Activated CD4-positive, alpha-beta T cell treated with anti-CD3 and anti-CD28 coated beads, Interleukin-2, amount 10 ng/mL, durations not matched to agents 24 days and 14 days (primary cell): Measurements from ENCODE around the gene CTDP1. TPM values are rescaled to one million over a fixed set of nuclear protein-coding genes. Genes with fewer than 3 reads are reported as not detected.

Experiments used
- DNase-seq: peaks from one replicate; pipeline ENCODE4 v3.0.0; 2022
- H3K27ac Mint-ChIP-seq: one replicate; pipeline ENCODE4 v1.8.0; 2022; ENCODE audit warnings: mild to moderate bottlenecking, mixed read lengths
- H3K27me3 Mint-ChIP-seq: one replicate; pipeline ENCODE4 v1.8.0; 2022; ENCODE audit warnings: mixed read lengths
- H3K36me3 Mint-ChIP-seq: one replicate; pipeline ENCODE4 v1.8.0; 2022; ENCODE audit warnings: low read depth, mild to moderate bottlenecking, mixed read lengths
- H3K4me1 Mint-ChIP-seq: one replicate; pipeline ENCODE4 v1.8.0; 2021; ENCODE audit warnings: mixed read lengths
- H3K4me3 Mint-ChIP-seq: one replicate; pipeline ENCODE4 v1.8.0; 2022; ENCODE audit warnings: mild to moderate bottlenecking, moderate library complexity, mixed read lengths
- H3K9me3 Mint-ChIP-seq: one replicate; pipeline ENCODE4 v1.8.0; 2021; ENCODE audit warnings: mixed read lengths
- intact Hi-C: fragments of 100-400 bp; cut with micrococcal nuclease; formaldehyde crosslinking; loops from one replicate; pipeline ENCODE4 v1.15.1; 2023
- total RNA-seq: library from RNA; stranded (reverse); gene quantifications from 2 replicates; pipeline ENCODE4 v1.2.3, GENCODE V29; 2022

Gene CTDP1
- total RNA-seq, 1 donor from 2014 or later: 45.5 TPM

DNA sequence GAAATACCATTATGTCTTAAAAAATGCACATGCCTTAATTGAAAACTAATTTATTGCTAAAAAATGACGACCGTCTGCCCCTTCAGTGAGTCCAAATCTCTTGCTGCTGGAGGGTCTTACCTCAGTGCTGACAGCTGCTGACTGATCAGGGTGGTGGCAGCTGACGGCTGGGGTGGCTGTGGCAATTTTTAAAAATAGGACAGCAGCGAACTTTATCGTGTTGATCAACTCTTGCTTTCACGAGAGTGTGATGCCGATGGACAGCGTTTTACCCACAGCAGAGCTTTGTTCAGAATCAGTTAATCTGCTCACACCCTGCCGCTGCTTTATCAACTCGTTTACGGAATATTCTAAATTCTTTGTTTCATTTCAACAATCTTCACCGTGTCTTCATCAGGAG lies 21.2 kb upstream of the CTDP1 start:
- Mint-ChIP-seq H3K27me3 (peaks cover 18% of the 10 kb centered on the region), H3K9me3 (no peaks in the 10 kb centered on the region), H3K4me1 (no peaks in the 10 kb centered on the region), H3K36me3 (no peaks in the 10 kb centered on the region), H3K27ac (no peak overlapping the region), H3K4me3 (no peak overlapping the region)
- no peak for DNase-seq
- intact Hi-C loops: no loop called here

GRCh38 chr18:79659733-79660132 lies 19.9 kb upstream of the CTDP1 start:
- Mint-ChIP-seq H3K27me3 (peaks cover 14% of the 10 kb centered on the region), H3K9me3 (no peaks in the 10 kb centered on the region), H3K27ac (no peak overlapping the region), H3K36me3 (no peaks in the 10 kb centered on the region), H3K4me3 (no peak overlapping the region), H3K4me1 (no peaks in the 10 kb centered on the region)
- intact Hi-C loops: no loop called here
- DNase-seq: no peak

DNA sequence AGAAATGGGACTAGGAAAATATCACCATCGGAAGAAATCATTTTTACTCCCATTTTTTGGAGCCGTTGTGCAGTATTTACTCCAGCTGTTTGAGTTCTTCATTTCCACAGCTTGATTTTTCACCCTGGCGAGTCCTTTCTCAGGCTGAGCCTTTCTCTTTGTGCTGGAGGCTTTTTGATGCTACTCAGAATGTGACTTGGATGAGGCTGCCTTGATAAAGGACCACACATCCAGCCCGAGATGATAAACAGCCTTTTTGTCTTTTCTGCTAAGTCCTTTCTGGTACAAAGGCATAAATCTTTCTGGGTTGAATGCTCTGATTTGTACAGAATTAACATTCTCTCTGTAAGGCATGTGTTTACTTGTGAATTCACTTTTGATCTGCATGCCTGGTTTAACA lies 17.6 kb upstream of the CTDP1 start:
- intact Hi-C loops: no loop called here
- Mint-ChIP-seq H3K4me1 (no peaks in the 10 kb centered on the region), H3K27me3 (peaks cover 16% of the 10 kb centered on the region), H3K9me3 (no peaks in the 10 kb centered on the region), H3K36me3 (no peaks in the 10 kb centered on the region), H3K27ac (no peak overlapping the region), H3K4me3 (no peak overlapping the region)
- no peak for DNase-seq

DNA sequence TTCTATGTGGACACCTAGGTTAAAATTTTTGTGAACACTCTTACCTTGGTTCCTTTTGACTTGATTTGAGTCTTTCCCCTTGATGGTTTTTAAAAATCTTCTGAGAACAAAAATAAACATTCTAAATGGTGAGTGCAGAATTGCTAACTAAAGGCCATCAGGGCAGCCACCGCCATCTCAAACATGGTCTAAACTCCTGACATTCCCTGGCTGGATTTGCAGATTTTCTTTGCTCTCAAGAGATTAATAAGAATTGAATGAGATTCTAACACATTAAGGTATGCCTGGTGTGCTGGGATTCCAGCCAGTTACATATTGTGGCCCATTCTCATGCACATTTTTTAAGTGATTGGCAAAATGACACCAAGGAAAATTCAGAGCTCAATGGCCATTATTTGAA lies 17.2 kb upstream of the CTDP1 start:
- no peak overlapping the region for H3K27ac Mint-ChIP-seq
- no peak overlapping the region for H3K4me3 Mint-ChIP-seq
- H3K27me3 Mint-ChIP-seq: peaks cover 19% of the 10 kb centered on the region
- intact Hi-C loops: no loop called here
- no peaks in the 10 kb centered on the region for H3K9me3 Mint-ChIP-seq
- H3K36me3 Mint-ChIP-seq: no peaks in the 10 kb centered on the region
- DNase-seq: no peak
- H3K4me1 Mint-ChIP-seq: no peaks in the 10 kb centered on the region

GRCh38 chr18:79664525-79665125 lies 15.0 kb upstream of the CTDP1 start:
- H3K27me3 Mint-ChIP-seq: peaks cover 19% of the 10 kb centered on the region
- H3K4me3 Mint-ChIP-seq: no peak overlapping the region
- no peak for DNase-seq
- no peaks in the 10 kb centered on the region for H3K9me3 Mint-ChIP-seq
- intact Hi-C loops: no loop called here
- H3K36me3 Mint-ChIP-seq: no peaks in the 10 kb centered on the region
- no peak overlapping the region for H3K27ac Mint-ChIP-seq
- no peaks in the 10 kb centered on the region for H3K4me1 Mint-ChIP-seq

GRCh38 chr18:79668203-79668602 lies 11.4 kb upstream of the CTDP1 start:
- no peak for DNase-seq
- H3K9me3 Mint-ChIP-seq: no peaks in the 10 kb centered on the region
- H3K4me1 Mint-ChIP-seq: peaks cover 2% of the 10 kb centered on the region
- no peaks in the 10 kb centered on the region for H3K36me3 Mint-ChIP-seq
- H3K4me3 Mint-ChIP-seq: no peak overlapping the region
- peaks cover 9% of the 10 kb centered on the region for H3K27me3 Mint-ChIP-seq
- no peak overlapping the region for H3K27ac Mint-ChIP-seq
- intact Hi-C loops: no loop called here

GRCh38 chr18:79672490-79673276 lies 6.9 kb upstream of the CTDP1 start:
- H3K27ac Mint-ChIP-seq: no peak overlapping the region
- intact Hi-C loops: no loop called here
- no peak for DNase-seq
- peaks cover 21% of the 10 kb centered on the region for H3K36me3 Mint-ChIP-seq
- no peak overlapping the region for H3K4me3 Mint-ChIP-seq
- H3K4me1 Mint-ChIP-seq: peaks cover 13% of the 10 kb centered on the region
- H3K9me3 Mint-ChIP-seq: no peaks in the 10 kb centered on the region
- no peaks in the 10 kb centered on the region for H3K27me3 Mint-ChIP-seq

DNA sequence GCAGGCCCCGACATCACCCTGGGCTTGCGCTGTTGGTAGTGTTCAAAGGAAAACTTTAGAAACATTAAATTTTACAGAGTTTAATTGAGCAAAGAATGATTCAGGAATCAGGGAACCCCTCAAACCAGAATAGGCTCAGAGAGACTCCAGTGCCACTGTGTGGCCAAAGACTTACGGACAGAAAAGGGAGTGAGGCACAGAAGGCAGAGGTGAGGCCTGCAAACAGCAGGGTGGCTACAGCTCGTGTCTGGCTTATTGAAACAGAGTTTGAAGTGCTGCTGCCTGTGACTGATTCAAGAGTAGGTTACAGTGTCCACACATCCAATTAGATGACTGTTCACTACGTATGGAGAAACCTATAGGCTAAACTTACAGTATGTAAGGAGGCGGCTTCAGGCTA lies 2.4 kb upstream of the CTDP1 start:
- intact Hi-C loops: loop anchor here (5.0 kb wide), 1 partner anchor 275 kb away; the partner anchor contains the start of gene SLC66A2
- peaks cover 28% of the 10 kb centered on the region for H3K36me3 Mint-ChIP-seq
- H3K27me3 Mint-ChIP-seq: peaks cover 4% of the 10 kb centered on the region
- H3K4me3 Mint-ChIP-seq: no peak overlapping the region
- no peaks in the 10 kb centered on the region for H3K9me3 Mint-ChIP-seq
- no peak overlapping the region for H3K27ac Mint-ChIP-seq
- DNase-seq: no peak
- peaks cover 36% of the 10 kb centered on the region for H3K4me1 Mint-ChIP-seq

- peaks cover 32% of the 10 kb centered on the region for H3K36me3 Mint-ChIP-seq
Measured at GRCh38 chr18:79677840-79678239, 1.8 kb upstream of the CTDP1 start.

GRCh38 chr18:79678665-79679551 lies 695 bp upstream of the CTDP1 start:
- peak; percentile 99 for DNase-seq
- no peaks in the 10 kb centered on the region for H3K9me3 Mint-ChIP-seq
- H3K27ac Mint-ChIP-seq: peak overlapping the region; percentile 99
- peaks cover 52% of the 10 kb centered on the region for H3K4me1 Mint-ChIP-seq
- H3K27me3 Mint-ChIP-seq: peaks cover 4% of the 10 kb centered on the region
- peaks cover 32% of the 10 kb centered on the region for H3K36me3 Mint-ChIP-seq
- intact Hi-C loops: loop anchor here (1.0 to 5.0 kb wide), 6 partner anchors 156 to 430 kb away; partner anchors contain the start of genes ADNP2, NFATC1, RBFA and SLC66A2
- H3K4me3 Mint-ChIP-seq: peak overlapping the region; percentile 93

More at GRCh38 chr18:79677840-79678239, 1.8 kb upstream of the CTDP1 start:
- Mint-ChIP-seq H3K27ac (no peak overlapping the region), H3K9me3 (no peaks in the 10 kb centered on the region), H3K4me1 (peaks cover 41% of the 10 kb centered on the region), H3K27me3 (peaks cover 4% of the 10 kb centered on the region), H3K4me3 (peak overlapping the region; percentile 93)
- intact Hi-C loops: loop anchor here (5.0 kb wide), 1 partner anchor 274 kb away; the partner anchor contains the start of gene SLC66A2
- no peak for DNase-seq

GRCh38 chr18:79680100-79680879 lies 687 bp downstream of the CTDP1 start:
- peak overlapping the region; percentile 93 for H3K27ac Mint-ChIP-seq
- peaks cover 37% of the 10 kb centered on the region for H3K36me3 Mint-ChIP-seq
- peak; percentile 88 for DNase-seq
- H3K4me1 Mint-ChIP-seq: peaks cover 65% of the 10 kb centered on the region
- peak overlapping the region; percentile 93 for H3K4me3 Mint-ChIP-seq
- H3K27me3 Mint-ChIP-seq: peaks cover 4% of the 10 kb centered on the region
- intact Hi-C loops: no loop called here
- H3K9me3 Mint-ChIP-seq: no peaks in the 10 kb centered on the region

DNA sequence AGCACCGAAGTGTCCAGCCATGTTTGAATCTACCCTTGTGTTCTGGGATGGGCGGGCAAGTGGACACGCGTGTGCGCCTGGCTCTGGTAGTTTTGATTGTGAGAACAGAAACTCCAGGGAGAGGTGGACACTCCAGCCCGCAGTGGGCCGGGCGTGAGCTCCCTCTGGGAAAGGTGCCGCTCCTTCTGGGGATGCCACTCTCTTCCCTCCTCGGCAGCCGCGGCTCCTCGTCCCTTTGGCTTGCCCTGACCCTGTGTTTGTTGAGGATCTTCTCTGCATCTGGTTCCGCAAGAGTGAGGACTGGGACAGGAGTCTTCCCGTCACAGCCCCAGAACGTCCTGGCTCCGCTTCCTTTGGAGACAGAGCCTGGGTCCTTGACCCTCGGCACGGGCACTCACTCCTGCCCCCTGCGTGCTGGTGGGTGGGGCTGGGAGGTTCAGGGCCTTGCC lies 1.3 kb downstream of the CTDP1 start:
- peak overlapping the region; percentile 93 for H3K27ac Mint-ChIP-seq
- intact Hi-C loops: no loop called here
- H3K27me3 Mint-ChIP-seq: peaks cover 4% of the 10 kb centered on the region
- DNase-seq: no peak
- H3K4me3 Mint-ChIP-seq: peak overlapping the region; percentile 93
- peaks cover 35% of the 10 kb centered on the region for H3K36me3 Mint-ChIP-seq
- H3K9me3 Mint-ChIP-seq: no peaks in the 10 kb centered on the region
- peaks cover 70% of the 10 kb centered on the region for H3K4me1 Mint-ChIP-seq
